Activated T-cell treated with anti-CD3 and anti-CD28 coated beads, Interleukin-2, amount 50 U/mL, for 1 hour (primary cell): ENCODE measurements around the gene SENP1.

Experiments used
- DNase-seq: peaks from one replicate; pipeline ENCODE4 v3.0.0-alpha.2; 2020

SENP1 gene

DNA sequence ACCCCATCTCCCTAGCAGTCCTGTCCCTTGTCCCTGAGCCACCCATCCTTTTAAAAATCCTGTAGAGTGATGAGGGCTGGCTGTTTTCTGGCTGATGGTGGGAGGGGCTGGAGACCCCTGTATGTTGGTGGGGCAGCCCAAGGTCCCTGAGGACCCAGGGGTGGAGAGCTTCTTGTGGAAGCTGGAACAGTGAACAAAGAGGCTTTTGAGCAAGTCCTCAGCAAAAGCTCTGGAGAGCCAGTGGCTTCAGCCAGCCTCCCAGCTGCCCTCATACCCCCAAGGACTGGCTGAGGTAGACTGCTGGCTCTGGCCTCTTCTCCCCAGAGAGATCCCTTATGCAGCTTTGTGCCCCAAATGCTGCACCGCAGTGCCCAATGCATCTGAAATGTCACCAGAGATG lies 72.4 kb downstream of the SENP1 start:
- DNase-seq = no peak

DNA sequence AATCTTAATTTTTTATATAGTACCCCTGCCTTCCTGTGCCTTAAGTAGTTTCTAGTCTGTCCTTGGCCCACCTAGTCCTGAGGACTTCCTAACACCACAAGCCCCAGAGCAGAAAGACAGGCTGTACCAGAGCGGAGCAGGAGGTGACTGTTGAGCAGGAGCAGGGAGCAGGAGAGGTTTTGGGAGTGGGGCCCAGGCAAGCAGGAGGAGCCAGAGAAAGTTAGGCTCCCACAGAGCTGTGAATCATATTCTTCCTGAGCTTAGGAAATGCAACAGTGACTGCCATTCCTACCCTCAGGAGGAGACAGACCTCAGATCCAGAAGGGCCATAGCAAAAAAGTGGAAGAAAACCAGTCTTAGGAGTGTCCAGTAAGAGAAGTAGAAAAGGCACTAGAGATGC lies 73.3 kb downstream of the SENP1 start:
- DNase-seq = no peak

DNA sequence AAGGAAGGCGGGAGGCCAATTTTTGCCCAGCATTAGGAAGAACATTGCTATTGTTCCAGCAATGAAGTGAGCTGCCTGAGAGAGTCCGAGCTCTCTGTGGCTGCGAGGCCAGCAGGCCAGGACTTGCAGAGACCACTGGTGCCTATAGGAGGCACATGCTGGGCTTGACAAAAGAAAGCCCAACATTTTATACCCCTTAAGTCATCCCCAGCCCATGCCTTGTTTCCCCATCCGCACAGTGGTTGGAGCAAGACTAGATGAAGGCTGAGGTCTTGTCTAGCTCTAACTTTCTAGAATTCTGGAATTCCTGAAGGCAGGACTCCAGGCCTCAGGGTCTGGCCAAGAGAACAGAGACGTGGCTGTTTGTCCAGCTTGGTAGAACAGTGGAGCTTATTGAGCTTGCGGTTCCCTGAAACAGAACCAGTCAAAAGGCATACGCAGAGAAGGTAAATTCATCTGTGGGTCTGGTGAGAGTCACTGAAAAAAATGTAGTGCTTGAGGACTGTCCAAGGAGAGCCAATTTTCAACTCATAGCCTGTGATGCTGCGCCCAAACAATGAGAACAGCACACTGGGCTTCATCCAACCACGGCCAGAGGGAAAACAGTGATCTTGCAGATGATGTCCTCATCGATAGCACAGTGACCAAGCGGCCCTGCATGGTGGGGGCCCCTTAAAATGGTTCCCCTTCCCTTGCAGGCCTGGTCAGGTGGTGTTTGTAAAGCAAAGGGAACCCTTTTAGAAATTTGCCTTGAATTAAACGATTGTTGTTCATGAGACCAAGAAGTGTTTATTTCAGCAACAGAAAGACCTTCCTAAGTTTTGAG lies 74.5 kb downstream of the SENP1 start:
- no peak for DNase-seq

DNA sequence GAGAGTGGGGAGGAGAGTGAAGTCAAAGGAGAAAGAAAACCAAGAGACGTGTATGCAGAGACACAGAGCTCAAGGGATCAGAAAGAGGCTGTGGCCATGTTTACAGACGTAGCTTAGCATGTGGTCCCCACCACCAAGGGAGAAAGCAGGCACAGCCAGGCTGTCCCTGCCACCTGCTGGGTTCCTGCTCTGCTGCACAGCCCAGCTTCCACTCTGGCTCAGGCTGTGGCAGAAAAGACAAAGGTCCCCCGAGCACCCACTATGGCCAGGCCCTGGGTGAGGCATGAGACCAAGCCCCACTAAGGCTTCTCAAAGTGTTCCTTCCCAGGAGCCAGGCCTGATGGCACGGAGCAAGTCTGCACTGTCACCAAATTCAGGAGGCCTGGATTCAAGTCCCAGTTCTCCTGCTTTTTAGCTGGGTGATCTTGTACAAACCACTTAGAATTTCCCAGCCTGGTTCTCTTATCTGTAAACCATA lies 75.7 kb downstream of the SENP1 start:
- DNase-seq = no peak

DNA sequence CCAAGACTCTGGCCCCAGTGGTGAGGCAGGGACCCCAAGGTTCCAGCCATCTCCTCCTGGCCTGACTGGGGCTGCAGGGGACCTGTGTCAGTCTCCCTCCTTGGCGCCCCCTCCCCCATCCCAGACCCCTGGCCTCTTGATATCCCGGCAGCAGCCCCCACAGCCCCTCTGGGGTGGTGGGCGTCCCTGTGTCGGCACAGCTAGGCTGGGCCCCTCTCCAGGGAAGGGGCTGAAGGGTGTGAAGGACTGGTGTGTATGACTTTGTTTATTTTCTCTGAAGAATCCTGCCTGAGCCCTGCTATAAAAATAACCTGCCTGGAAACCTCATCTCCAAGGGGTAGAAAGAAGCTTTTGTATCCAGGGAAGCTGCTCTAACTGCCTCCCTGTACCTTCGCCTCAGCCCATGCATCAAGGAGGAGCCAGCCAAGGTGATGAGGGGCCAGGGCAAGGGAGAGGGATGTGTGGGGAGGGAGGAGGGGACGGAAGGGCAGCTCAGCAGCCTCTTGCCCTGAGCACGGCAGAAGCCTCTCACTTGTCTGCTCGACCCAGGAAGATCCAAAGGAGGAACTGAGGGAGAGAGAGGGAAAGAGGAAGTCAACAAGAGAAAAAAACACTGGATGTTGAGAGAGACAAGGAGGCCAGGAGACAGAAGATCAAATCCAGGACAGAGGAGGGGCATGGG lies 76.2 kb downstream of the SENP1 start:
- DNase-seq = no peak

DNA sequence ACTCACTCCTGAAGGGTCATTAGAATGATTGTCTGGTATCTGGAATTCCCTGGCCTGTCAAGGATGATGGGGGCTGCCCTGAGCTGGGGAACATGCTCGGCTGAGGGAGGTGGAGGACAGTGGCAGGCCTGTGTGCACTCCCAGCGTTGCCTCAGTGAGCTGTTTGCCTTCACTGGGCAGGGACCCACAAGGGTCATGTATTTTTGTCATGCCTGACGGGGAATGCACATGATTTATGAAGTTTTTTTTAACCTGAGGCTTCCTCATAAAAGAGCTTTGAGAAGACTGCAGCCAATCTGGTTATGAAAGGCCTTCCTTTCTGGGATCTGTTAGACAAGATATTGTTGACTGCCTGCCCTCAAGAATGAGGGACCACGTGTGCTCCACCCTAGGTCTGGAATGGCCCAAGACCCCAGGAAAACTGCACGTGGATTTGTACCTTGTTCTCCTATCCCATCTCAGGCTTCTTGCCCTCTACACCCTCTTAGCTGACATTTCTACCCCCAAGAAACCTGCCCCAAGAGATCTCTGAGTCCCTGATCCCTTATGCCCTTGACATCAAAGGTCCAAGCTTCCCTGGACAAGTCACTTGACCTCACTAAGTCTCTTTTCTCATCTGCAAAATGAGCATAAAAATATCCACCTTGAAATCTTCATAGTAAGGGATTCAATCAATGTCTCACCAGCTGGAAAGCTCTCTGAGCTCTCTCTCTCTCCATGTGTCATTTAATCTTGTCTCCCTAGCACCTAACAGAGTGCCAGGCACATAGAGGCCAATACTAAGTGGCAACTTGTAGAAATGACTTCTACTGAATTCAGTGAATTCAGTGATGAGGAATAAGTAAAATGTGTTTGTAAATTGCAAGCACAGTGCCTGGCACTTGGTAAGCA lies 77.1 kb downstream of the SENP1 start:
- no peak for DNase-seq

DNA sequence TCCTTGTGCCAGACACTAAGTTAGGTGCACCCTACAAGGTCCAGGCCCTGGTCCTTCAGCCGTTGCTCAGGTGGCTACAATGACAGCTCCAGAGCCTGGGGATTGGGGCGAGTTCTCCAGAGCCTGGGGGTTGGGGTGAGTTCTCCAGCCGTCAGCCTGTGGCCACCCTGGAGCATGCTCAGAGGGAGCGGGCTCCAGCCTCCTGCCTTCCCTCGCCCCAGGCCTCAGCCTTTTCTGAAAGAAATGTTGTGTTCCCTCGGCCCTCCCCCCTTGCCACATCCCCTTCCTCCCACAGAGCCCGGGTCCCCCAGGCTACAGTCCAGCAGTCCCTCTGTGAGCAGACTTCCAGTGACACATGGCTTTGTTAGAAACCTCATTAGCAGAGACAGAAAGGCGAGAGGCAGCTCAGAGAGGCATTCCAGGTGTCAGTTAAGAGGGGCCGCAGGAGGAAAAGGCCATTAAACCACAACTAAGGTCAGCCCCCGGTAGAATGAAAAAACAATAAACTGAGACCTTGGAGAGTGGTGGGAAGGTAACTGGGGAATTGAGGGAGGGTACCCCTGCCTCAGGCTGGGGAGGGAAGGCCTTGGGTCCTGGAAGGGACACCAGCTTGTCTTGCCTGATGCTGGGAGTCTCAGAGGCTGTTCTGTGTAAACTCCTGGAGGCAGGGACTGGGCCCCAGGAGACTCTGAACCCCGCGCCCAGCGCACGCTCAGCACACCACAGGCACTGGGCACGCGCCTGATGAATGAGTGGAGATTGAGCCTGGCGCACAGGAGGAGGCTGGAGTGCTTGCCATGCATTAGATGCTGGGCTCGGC lies 78.5 kb downstream of the SENP1 start:
- no peak for DNase-seq

- no peak for DNase-seq
These were observed 79.6 kb downstream of the SENP1 start for GRCh38 chr12:48026060-48026827.

DNA sequence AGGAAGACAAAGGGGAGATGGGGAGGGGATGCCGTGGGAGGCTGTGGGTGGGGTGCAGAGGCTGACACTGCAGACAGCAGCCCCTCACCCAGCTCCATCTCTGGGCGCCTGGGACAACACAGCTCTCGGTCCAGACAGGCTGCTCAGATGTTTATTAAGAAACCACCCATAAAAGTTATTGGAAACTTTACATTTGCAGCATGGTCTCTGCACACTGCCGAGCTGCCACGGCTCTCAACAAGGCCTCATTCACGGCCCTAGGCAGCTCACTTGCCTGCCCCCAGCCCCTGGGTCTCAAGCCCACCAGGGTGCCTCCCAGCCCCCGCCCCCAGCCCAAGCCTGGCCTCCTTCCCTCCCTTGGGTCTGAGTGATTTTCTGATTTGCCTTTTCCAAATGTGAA lies 80.6 kb downstream of the SENP1 start:
- no peak for DNase-seq

DNA sequence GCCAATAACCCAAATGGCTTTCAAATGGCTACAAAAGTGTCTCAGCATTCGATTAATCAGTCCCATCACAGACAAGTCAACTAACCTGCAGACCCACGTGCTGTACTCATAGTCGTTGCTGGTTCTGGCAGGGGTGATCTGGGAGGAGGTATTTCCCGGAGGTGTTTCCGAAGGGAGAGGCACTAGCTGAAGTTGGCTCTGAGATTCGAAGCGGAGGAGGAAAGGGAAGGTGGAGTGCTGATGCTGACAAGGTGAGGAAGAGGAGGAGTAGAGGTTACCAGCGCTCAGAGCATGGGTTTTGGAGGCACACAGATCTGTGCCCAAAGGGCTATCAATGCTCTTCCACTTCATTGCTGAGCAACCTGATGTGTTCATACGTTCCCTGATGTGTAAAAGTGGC lies 81.1 kb downstream of the SENP1 start:
- DNase-seq = no peak

DNA sequence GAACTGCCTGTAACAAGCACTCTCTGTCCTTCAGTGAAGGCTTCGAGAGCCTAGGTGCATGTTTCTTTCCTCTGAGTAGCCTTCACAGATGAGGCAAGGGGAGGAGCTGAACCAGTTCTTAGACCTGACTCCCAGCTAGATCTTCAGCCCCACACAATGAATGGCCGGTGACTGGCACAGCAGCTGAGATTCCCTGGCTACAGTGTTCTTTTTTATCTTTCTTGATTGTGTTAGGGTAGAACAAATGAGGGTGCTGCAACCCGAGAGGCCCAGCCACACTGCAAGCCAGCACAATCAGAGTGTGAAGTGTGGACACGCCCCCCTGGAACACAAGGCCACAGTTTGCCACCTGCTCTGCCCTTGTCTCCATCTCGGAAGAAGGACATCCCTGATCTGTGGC lies 82.5 kb downstream of the SENP1 start:
- no peak for DNase-seq

DNA sequence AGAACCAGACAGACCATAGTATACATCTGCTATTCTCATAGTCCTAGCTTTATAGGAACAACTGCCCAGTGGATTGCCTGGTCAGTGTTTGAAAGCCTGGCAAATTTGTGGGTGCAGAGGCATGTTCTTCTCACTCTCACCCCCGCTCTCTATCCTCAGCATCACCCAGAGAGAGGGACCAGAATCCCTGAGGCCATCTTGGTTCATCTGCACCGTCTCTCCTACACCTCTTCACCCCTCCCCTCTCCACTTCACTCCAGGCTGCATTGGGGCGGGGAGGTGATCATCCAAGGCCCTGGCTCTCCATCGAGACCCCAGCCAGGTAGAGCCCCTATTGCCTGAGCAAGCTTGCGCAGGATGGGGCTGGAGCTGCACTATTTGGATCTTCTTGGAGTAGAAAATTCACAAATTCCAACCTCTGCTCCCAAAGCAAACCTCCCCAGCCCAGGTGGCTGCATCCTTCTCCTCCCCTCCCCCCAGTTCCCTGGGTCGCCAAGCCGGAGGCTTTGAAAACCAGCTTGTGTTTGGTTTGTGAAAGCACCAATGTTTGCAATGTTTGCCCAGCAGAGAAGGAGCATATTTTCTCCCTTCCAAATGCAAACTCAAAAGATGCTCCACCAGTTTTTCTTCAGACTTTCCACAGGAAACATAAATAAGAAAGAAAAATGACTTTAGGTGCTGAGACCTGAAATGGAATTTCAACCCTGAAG lies 83.0 kb downstream of the SENP1 start:
- no peak for DNase-seq

DNA sequence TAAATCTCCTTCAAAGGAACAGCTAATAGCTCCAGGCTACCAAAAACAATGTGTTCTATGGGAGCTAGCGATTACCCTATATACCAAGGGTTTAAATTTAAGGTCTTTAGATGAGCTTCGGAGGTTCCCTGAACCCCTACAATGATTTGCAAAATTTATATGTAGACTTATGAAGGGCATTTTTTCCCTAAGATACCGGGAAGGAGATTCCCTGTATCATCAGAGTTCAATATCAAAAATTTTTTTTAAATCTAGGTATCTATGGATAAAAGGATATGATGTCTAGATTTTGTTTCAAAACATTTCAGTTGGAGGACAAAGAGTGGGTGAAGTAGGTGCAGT lies 83.7 kb downstream of the SENP1 start:
- no peak for DNase-seq

GRCh38 chr12:48021485-48022179 lies 84.2 kb downstream of the SENP1 start:
- DNase-seq = no peak

- DNase-seq = no peak
These were observed 86.1 kb downstream of the SENP1 start for GRCh38 chr12:48019639-48020265.

DNA sequence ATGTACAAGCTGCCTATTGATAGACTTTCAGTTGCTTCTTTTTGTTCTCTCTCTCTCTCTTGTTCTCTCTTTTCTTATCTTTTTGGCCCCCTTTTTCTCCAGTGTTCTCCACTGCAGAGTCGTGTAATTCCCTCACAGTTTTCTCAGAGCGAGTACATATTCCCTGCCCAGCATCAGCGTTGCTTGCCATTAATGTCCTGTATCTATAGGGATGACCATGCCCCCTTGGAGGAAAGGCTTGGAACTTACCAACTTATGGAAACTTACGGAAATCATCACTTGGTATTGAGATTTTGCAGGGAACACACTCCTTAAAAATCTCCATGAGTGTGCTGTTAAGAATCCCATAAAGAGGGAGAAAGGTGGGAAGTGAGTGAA lies 87.3 kb downstream of the SENP1 start:
- DNase-seq = no peak

GRCh38 chr12:48017921-48018617 lies 87.8 kb downstream of the SENP1 start:
- no peak for DNase-seq

GRCh38 chr12:48017496-48017895 lies 88.4 kb downstream of the SENP1 start:
- no peak for DNase-seq

DNA sequence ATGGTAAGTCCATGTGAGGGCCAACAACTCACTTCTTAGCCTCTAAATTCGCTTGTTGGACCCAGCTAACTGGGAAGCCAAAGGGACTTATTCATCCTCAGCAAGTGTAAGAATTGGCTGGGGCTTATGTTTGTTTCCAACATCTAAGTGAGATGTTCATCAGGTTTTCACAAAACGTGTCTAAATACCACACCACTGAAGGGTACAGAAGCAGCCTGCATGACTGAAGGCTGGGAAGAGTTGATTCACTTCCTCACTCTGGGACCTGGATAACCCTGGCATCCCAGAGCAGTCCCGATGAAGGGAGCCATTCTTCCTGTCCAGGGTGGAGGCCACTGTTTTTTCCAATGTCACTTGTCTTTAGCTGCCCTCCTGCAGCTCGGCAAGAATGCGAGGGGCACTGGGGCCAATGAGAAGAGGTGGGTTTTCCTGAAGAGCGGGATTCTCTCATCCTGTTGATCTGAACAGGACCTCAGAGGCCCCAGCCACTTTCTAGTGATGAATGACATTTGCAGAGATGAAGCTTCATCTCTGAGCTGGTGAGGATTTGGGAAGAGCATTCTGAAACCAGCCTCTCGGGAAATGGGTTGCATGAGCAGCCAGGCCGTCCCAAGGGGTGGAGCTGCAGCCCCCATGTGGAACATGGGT lies 89.4 kb downstream of the SENP1 start:
- no peak for DNase-seq
